Caki2 (cell line): ENCODE data around the gene CEL. TPM values are rescaled to one million over a fixed set of nuclear protein-coding genes. Genes with fewer than 3 reads are reported as not detected.

Experiments used
- DNase-seq: peaks from one replicate; pipeline ENCODE4 v3.0.0-alpha.2; 2015; ENCODE audit warnings: low read depth
- in situ Hi-C: cut with HindIII; loops from 2 replicates; pipeline ENCODE4 v1.10.0; 2016; ENCODE audit warnings: low sequenced_read_pairs, low pct_unique_long_range_greater_than_20kb, mixed read lengths
- total RNA-seq: library from RNA; depleted of rRNA; stranded (reverse); fragments of >200 nt; shearing (Covaris generic); gene quantifications from 2 replicates; pipeline ENCODE4 v1.2.3, GENCODE V29; 2014; ENCODE audit warnings: low replicate concordance

The CEL gene
- total RNA-seq, 1 experiment from 2014 or later, result 0.10 TPM

- in situ Hi-C loops, result no loop called here
- DNase-seq, result no peak
Measured at GRCh38 chr9:133044661-133045060, 17.1 kb upstream of the CEL start.

GRCh38 chr9:133045132-133045531 lies 16.6 kb upstream of the CEL start:
- in situ Hi-C loops, result no loop called here
- DNase-seq, result no peak

- in situ Hi-C loops, result no loop called here
- no peak for DNase-seq
Measured at GRCh38 chr9:133046196-133046899, 15.4 kb upstream of the CEL start.

- DNase-seq, result no peak
- in situ Hi-C loops, result no loop called here
Measured at GRCh38 chr9:133046900-133047295, 14.9 kb upstream of the CEL start.

- DNase-seq, result no peak
- in situ Hi-C loops, result no loop called here
Measured at GRCh38 chr9:133048595-133048994, 13.2 kb upstream of the CEL start.

GRCh38 chr9:133049043-133049442 lies 12.7 kb upstream of the CEL start:
- DNase-seq, result no peak
- in situ Hi-C loops, result no loop called here

- no peak for DNase-seq
- in situ Hi-C loops, result no loop called here
Measured at GRCh38 chr9:133050142-133050541, 11.6 kb upstream of the CEL start.

GRCh38 chr9:133050781-133051180 lies 11.0 kb upstream of the CEL start:
- no peak for DNase-seq

GRCh38 chr9:133051281-133051900 lies 10.4 kb upstream of the CEL start:
- in situ Hi-C loops, result no loop called here

More at GRCh38 chr9:133050781-133051180, 11.0 kb upstream of the CEL start:
- in situ Hi-C loops, result no loop called here

GRCh38 chr9:133051966-133052539 lies 9.7 kb upstream of the CEL start:
- no peak for DNase-seq
- in situ Hi-C loops, result no loop called here

More at GRCh38 chr9:133051281-133051900, 10.4 kb upstream of the CEL start:
- DNase-seq, result no peak

GRCh38 chr9:133054194-133054890 lies 7.4 kb upstream of the CEL start:
- DNase-seq, result no peak
- in situ Hi-C loops, result no loop called here

GRCh38 chr9:133054966-133055365 lies 6.8 kb upstream of the CEL start:
- DNase-seq, result no peak

GRCh38 chr9:133055788-133056420 lies 5.9 kb upstream of the CEL start:
- DNase-seq, result no peak
- in situ Hi-C loops, result no loop called here

More at GRCh38 chr9:133054966-133055365, 6.8 kb upstream of the CEL start:
- in situ Hi-C loops, result no loop called here

GRCh38 chr9:133056533-133056932 lies 5.2 kb upstream of the CEL start:
- in situ Hi-C loops, result no loop called here
- DNase-seq, result no peak

GRCh38 chr9:133057006-133057405 lies 4.8 kb upstream of the CEL start:
- DNase-seq, result no peak
- in situ Hi-C loops, result no loop called here

- DNase-seq, result no peak
- in situ Hi-C loops, result no loop called here
Measured at GRCh38 chr9:133057553-133057952, 4.2 kb upstream of the CEL start.

- no peak for DNase-seq
- in situ Hi-C loops, result no loop called here
Measured at GRCh38 chr9:133058071-133058470, 3.7 kb upstream of the CEL start.

- in situ Hi-C loops, result no loop called here
- no peak for DNase-seq
Measured at GRCh38 chr9:133058550-133059320, 3.0 kb upstream of the CEL start.
